Measurements from ENCODE around the gene ANGEL1.

DNA sequence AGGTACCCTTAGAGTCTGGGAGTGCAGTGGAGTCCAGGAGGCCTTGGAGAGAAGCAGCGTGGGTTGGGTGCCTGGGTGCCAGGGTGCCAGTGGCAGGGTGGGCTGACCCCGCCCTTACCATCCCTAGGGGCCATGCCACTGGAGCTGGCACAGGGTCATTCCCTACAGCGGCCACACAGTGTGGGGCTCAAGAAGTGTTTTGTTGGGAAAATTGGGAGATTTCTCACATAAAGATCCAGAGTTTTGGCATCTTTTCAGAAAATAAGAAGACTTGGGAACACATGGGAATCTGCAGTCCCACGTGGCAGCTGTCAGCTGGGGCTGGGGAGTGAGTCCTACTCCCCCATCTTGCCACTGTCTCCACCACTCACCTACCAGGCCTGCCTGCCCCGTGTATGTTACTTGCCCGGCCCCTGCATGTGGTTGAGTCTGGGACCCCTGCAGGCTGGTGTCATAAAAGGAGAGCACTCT, 47.2 kb downstream of the ANGEL1 start:
- TF ChIP-seq REST (IDR thresholded peaks at IDR 0.05; ENCODE audit: insufficient read depth in 1 of 2, low read depth in 2 of 2, low read length in 2 of 2) (no peak), POLR2AphosphoS5 (IDR thresholded peaks at IDR 0.05; ENCODE audit: low read depth, low read length) (no peak), TAF1 (IDR thresholded peaks at IDR 0.05; ENCODE audit: borderline replicate concordance, insufficient read depth, low read length) (no peak), SIN3A (IDR thresholded peaks at IDR 0.05; ENCODE audit: borderline replicate concordance, insufficient read depth, low read length) (no peak)

All from PFSK-1 (cell line).